ENCODE data around the gene CILP2. TPM values are rescaled to one million over a fixed set of nuclear protein-coding genes. Genes with fewer than 3 reads are reported as not detected.

CILP2 gene
- polyA plus RNA-seq, 1 donor = 0.09 TPM

DNA sequence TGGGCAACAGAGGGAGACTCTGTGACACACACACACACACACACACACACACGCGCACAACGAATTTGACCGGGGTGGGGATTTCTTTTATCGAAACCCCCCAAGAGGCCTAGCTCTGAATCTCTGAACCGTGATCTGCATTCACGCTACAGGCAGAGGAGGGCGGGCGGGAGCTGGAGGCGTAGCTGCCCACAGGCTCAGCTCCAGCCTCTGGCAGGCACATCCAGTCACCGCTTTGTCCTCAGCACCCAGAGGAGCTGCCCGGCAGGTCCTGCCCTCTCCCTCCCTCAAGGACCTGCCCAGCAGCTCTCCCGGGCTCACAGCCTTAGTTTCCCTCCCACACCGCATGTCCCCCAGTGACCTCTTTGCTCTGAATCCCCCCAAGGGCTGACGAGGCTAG lies 20.0 kb downstream of the CILP2 start:
- WGBS (ENCODE audit: insufficient coverage, low lambda C conversion rate) = no CpG with 5 or more reads among the region's 15 CpGs
- Histone ChIP-seq H3K36me3 (ENCODE audit: control insufficient read depth, insufficient read depth, low read length) (no peaks in the 10 kb centered on the region), H3K9me3 (ENCODE audit: control insufficient read depth, low read depth, low read length) (no peaks in the 10 kb centered on the region), H3K27me3 (ENCODE audit: control insufficient read depth, insufficient read depth, low read length) (no peaks in the 10 kb centered on the region), H3K4me3 (ENCODE audit: low read length) (no peak overlapping the region), H3K4me1 (ENCODE audit: control insufficient read depth, insufficient read depth, low read length) (no peaks in the 10 kb centered on the region), H3K27ac (ENCODE audit: low read length) (no peak overlapping the region)
- no peak for DNase-seq

DNA sequence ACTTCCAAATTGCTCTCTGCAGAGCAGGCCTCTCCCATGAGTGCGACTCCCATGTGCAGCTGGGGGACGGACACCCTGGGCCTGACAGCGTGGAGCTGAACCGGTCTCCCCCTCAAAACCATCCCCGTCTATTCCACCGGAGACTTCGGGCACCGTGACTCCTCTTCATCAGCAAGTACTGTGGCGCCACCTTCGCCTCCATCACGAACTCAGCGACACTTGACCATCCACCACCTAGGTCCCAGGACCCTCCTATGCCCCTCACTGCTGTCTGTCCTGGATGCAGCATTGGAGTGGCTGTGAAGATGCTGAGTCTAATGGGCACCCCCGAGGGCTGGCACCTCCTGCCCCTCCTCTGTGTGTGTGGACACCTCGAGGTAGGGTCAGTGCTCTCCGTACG lies 20.6 kb downstream of the CILP2 start:
- Histone ChIP-seq H3K36me3 (ENCODE audit: control insufficient read depth, insufficient read depth, low read length) (no peaks in the 10 kb centered on the region), H3K9me3 (ENCODE audit: control insufficient read depth, low read depth, low read length) (no peaks in the 10 kb centered on the region), H3K27me3 (ENCODE audit: control insufficient read depth, insufficient read depth, low read length) (no peaks in the 10 kb centered on the region), H3K27ac (ENCODE audit: low read length) (no peak overlapping the region), H3K4me1 (ENCODE audit: control insufficient read depth, insufficient read depth, low read length) (no peaks in the 10 kb centered on the region), H3K4me3 (ENCODE audit: low read length) (no peak overlapping the region)
- no CpG with 5 or more reads among the region's 16 CpGs for WGBS (ENCODE audit: insufficient coverage, low lambda C conversion rate)
- no peak for DNase-seq

DNA sequence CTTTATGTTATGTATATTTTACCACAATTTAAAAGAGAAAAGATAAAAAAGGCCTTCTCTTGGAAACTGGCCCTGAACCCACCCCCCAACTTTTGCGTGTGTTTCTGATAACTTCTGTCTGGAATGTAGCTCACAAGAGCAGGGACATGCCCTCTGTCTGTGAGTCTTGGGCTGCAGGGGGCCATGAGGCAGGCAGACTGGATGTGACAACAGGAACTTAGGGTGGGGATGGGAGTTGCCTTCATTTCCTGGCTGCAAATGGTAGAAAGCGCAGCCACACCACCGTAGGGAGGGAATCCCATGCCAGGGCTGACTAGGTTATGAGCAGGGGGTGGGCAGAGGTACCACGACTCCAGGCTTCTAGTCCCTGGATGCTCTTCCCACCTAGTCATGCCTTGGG lies 21.9 kb downstream of the CILP2 start:
- Histone ChIP-seq H3K4me1 (ENCODE audit: control insufficient read depth, insufficient read depth, low read length) (no peaks in the 10 kb centered on the region), H3K9me3 (ENCODE audit: control insufficient read depth, low read depth, low read length) (no peaks in the 10 kb centered on the region), H3K27ac (ENCODE audit: low read length) (no peak overlapping the region), H3K27me3 (ENCODE audit: control insufficient read depth, insufficient read depth, low read length) (no peaks in the 10 kb centered on the region), H3K36me3 (ENCODE audit: control insufficient read depth, insufficient read depth, low read length) (no peaks in the 10 kb centered on the region), H3K4me3 (ENCODE audit: low read length) (no peak overlapping the region)
- no CpG with 5 or more reads among the region's 4 CpGs for WGBS (ENCODE audit: insufficient coverage, low lambda C conversion rate)
- DNase-seq = no peak

DNA sequence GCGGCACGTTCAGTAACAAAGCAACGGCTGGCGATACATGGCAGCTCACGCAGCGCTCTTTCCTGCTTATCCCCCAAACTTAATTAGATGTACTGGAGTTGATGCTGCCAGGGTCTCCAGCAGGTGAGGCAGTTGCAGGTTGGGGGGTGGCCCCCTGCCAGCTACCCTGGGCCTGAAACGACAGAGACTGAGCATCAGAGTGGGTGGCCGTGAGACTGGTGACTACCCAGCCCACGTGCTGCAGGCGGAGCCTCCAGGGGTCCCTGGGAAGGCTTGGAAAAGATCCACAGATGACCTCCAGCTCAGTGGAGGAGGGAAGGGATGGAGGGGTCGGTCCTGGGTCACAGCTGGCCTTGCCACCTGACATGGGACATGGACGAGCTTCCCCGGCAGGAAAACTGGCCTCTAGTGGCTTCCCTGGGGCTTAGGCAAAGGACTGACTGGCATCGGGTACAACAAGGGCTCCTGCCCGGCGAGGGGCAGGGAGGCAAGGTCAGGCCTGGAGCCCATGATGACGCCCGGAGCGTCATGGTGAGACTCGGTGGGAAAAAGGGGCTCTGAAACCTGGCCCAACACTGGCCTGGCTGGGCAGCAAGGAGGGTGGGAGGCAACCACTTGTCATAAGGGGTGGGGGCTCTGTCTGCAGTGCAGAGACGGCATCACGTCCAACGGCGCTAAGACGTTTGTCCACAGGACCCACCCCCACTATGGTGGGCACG lies 24.0 kb downstream of the CILP2 start:
- H3K9me3 ChIP-seq (ENCODE audit: control insufficient read depth, low read depth, low read length) = no peaks in the 10 kb centered on the region
- no peak for DNase-seq
- no peaks in the 10 kb centered on the region for H3K36me3 ChIP-seq (ENCODE audit: control insufficient read depth, insufficient read depth, low read length)
- WGBS (ENCODE audit: insufficient coverage, low lambda C conversion rate) = no CpG with 5 or more reads among the region's 26 CpGs
- H3K27ac ChIP-seq (ENCODE audit: low read length) = no peak overlapping the region
- no peaks in the 10 kb centered on the region for H3K27me3 ChIP-seq (ENCODE audit: control insufficient read depth, insufficient read depth, low read length)
- no peaks in the 10 kb centered on the region for H3K4me1 ChIP-seq (ENCODE audit: control insufficient read depth, insufficient read depth, low read length)
- no peak overlapping the region for H3K4me3 ChIP-seq (ENCODE audit: low read length)

DNA sequence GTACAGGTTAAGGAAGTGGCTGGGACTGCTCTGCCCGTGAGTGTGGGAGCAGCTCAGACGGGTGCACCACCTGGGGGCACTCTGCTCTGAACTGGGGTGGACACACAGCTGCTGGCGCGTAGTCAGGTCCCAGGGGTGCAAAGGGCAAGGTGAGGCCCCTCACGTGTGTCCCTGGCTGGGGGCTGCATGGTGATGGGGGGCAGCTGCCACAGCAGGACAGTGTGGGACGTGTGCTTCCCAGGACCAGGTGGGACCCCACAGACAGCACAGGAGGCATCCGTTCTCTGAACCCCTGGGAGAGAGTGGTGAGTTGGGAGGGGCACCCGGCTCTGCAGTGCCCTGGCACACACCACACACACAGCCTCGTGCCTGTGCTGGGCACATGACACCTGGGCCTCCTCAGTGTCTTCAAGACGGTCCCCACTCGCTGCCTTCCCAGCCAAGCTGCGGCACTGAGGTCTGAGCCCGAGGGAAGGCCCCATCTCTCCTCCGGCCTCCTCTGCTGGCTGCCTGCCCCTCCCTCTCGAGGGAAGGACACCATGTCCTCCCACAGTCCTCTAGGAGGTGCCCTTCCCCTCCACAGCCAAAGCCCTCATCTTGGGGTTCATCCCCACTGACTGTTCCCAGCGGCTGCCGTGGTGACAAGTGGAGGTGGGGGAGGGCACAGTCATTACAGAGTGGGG lies 24.7 kb downstream of the CILP2 start:
- H3K36me3 ChIP-seq (ENCODE audit: control insufficient read depth, insufficient read depth, low read length) = no peaks in the 10 kb centered on the region
- WGBS (ENCODE audit: insufficient coverage, low lambda C conversion rate) = no CpG with 5 or more reads among the region's 17 CpGs
- no peaks in the 10 kb centered on the region for H3K4me1 ChIP-seq (ENCODE audit: control insufficient read depth, insufficient read depth, low read length)
- no peaks in the 10 kb centered on the region for H3K9me3 ChIP-seq (ENCODE audit: control insufficient read depth, low read depth, low read length)
- no peak overlapping the region for H3K27ac ChIP-seq (ENCODE audit: low read length)
- no peak overlapping the region for H3K4me3 ChIP-seq (ENCODE audit: low read length)
- H3K27me3 ChIP-seq (ENCODE audit: control insufficient read depth, insufficient read depth, low read length) = no peaks in the 10 kb centered on the region
- no peak for DNase-seq

DNA sequence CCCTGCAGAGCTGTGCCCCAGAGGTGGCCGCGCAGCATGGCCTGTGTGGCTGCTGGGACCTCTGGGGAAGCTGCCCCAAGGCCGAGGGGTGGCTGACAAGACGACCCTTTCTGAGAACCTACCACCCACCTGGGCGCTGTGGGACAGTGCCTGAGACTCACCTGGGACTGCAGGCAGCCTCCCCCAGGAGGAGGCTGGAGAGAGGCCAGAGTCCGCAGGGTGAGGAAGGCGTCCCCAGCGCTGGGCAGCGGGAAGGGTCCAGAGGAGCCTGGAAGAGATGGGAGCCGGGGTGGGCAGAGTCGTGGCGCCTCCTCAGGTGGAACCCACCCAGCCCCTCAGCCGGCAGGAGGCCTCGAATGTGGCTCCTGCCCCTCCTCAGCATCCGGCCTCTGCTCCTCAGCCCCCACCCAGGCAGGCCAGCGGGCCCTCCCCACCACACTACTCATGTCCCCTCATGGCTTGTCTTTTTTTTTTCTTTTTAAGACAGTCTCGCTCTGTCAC lies 25.3 kb downstream of the CILP2 start:
- 80% methylated on average over 1 of the region's 17 CpGs for WGBS (ENCODE audit: insufficient coverage, low lambda C conversion rate)
- Histone ChIP-seq H3K27ac (ENCODE audit: low read length) (no peak overlapping the region), H3K9me3 (ENCODE audit: control insufficient read depth, low read depth, low read length) (no peaks in the 10 kb centered on the region), H3K36me3 (ENCODE audit: control insufficient read depth, insufficient read depth, low read length) (no peaks in the 10 kb centered on the region), H3K4me3 (ENCODE audit: low read length) (no peak overlapping the region), H3K4me1 (ENCODE audit: control insufficient read depth, insufficient read depth, low read length) (no peaks in the 10 kb centered on the region), H3K27me3 (ENCODE audit: control insufficient read depth, insufficient read depth, low read length) (no peaks in the 10 kb centered on the region)
- DNase-seq = no peak

DNA sequence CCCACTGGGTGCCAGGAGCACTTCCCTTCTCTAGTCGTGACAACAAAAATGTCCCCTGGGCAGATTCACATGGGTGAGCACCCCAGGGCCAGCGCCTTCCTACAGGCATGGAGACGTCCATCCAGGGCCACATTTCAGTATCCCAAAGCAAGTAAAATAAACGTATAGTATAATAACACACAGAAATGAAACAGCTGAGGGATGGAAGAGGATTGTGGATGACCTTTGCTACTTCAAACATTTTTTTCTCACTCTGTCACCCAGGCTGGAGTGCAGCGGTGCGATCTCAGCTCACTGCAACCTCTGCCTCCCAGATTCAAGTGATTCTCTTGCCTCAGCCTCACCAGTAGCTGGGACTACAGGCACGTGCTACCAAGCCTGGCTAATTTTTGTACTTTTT lies 28.2 kb downstream of the CILP2 start:
- Histone ChIP-seq H3K4me1 (ENCODE audit: control insufficient read depth, insufficient read depth, low read length) (no peaks in the 10 kb centered on the region), H3K27me3 (ENCODE audit: control insufficient read depth, insufficient read depth, low read length) (no peaks in the 10 kb centered on the region), H3K9me3 (ENCODE audit: control insufficient read depth, low read depth, low read length) (no peaks in the 10 kb centered on the region), H3K36me3 (ENCODE audit: control insufficient read depth, insufficient read depth, low read length) (no peaks in the 10 kb centered on the region), H3K27ac (ENCODE audit: low read length) (no peak overlapping the region), H3K4me3 (ENCODE audit: low read length) (no peak overlapping the region)
- no CpG with 5 or more reads among the region's 7 CpGs for WGBS (ENCODE audit: insufficient coverage, low lambda C conversion rate)
- peak in 1 of 2 donors; percentile 26 for DNase-seq

DNA sequence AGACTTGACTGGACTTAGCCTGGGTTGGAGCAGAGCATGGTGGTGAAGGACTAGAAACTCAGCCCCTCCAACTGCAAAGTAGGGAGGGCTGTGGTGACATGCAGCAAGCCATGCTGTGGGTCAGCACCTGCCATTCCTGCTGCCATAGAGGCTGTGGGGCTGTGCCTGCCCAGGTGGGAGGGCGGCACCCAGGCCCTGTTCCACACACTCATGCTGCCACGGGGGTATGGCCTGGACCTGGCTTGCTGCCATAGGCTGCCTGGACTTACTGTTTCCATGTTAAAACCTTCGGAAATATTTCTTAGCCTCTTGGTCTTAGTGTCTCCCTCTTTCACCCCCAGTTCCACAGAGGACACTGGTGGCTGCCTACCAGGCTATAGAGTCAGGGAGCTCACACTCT lies 29.3 kb downstream of the CILP2 start:
- Histone ChIP-seq H3K4me3 (ENCODE audit: low read length) (no peak overlapping the region), H3K36me3 (ENCODE audit: control insufficient read depth, insufficient read depth, low read length) (no peaks in the 10 kb centered on the region), H3K4me1 (ENCODE audit: control insufficient read depth, insufficient read depth, low read length) (no peaks in the 10 kb centered on the region), H3K27ac (ENCODE audit: low read length) (no peak overlapping the region), H3K27me3 (ENCODE audit: control insufficient read depth, insufficient read depth, low read length) (no peaks in the 10 kb centered on the region), H3K9me3 (ENCODE audit: control insufficient read depth, low read depth, low read length) (no peaks in the 10 kb centered on the region)
- no peak for DNase-seq
- WGBS (ENCODE audit: insufficient coverage, low lambda C conversion rate) = no CpG with 5 or more reads among the region's 3 CpGs

DNA sequence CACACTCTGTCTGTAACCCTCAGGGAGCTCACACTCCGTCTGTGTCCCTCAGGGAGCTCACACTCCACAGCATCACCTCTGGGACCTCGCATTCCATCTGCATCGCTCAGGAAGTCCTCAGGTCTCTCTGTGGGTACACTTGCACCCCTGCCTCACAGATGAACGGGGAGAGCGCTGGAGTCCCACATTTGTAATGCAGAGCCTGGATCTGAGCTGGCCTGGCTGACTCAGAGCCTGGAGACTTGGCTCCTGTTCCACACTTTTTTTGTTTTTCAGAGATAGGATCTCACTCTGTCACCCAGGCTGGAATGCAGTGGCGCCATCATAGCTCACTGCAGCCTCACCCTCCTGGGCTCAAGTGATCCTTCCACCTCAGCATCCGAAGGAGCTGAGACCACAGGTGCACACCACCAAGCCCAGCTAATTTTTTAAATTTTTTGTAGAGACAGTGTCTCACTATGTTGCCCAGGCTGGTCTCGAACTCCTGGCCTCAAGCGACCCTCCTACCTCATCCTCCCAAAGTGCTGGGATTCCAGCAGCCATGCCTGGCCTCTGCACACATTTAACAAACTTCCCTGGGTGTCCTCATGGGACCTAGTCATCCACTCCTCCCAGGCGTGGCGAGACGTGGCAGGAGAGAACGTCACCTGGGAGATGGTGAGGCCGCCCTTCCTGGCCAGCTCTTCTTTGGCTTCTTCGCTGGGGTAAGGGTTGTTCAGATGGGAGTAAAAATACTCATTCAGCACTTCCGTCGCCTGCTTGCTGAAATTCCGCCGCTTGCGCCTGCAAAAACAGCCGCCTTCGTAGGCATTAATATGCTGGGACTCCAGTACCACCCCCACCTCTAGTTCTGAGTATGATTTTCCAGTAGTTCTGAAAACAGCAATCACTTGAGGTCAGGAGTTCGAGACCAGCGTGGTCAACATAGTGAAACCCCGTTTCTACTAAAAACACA lies 31.0 kb downstream of the CILP2 start:
- Histone ChIP-seq H3K36me3 (ENCODE audit: control insufficient read depth, insufficient read depth, low read length) (no peaks in the 10 kb centered on the region), H3K9me3 (ENCODE audit: control insufficient read depth, low read depth, low read length) (no peaks in the 10 kb centered on the region), H3K27me3 (ENCODE audit: control insufficient read depth, insufficient read depth, low read length) (no peaks in the 10 kb centered on the region), H3K27ac (ENCODE audit: low read length) (no peak overlapping the region), H3K4me1 (ENCODE audit: control insufficient read depth, insufficient read depth, low read length) (no peaks in the 10 kb centered on the region), H3K4me3 (ENCODE audit: low read length) (no peak overlapping the region)
- no peak for DNase-seq
- no CpG with 5 or more reads among the region's 25 CpGs for WGBS (ENCODE audit: insufficient coverage, low lambda C conversion rate)

DNA sequence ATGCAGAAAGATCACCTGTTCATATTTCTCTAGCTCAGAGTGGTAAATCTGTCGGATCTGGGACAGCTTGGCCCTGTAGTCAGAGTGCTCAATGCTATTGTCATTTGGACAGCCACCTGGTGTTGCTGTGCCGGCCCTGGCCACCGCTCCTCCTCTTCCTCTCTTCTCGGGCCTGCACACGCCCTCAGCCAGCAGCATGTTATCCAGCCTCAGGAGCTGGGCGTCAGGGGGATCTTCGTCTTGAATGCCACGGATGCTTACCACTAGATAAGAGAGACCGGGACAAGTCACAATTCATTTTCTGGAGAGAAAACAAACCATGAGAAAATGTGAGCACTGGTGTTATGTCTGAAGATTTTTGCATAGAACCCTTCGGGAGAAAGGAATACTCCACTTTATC lies 32.5 kb downstream of the CILP2 start:
- Histone ChIP-seq H3K4me3 (ENCODE audit: low read length) (no peak overlapping the region), H3K27ac (ENCODE audit: low read length) (no peak overlapping the region), H3K9me3 (ENCODE audit: control insufficient read depth, low read depth, low read length) (no peaks in the 10 kb centered on the region), H3K36me3 (ENCODE audit: control insufficient read depth, insufficient read depth, low read length) (no peaks in the 10 kb centered on the region), H3K4me1 (ENCODE audit: control insufficient read depth, insufficient read depth, low read length) (no peaks in the 10 kb centered on the region), H3K27me3 (ENCODE audit: control insufficient read depth, insufficient read depth, low read length) (no peaks in the 10 kb centered on the region)
- DNase-seq = no peak
- 83% methylated on average over 1 of the region's 10 CpGs for WGBS (ENCODE audit: insufficient coverage, low lambda C conversion rate)
